A549 (cell line): ENCODE measurements around the gene ATP2C2. TPM values are rescaled to one million over a fixed set of nuclear protein-coding genes. Genes with fewer than 3 reads are reported as not detected.
A peak's percentile ranks its signal among the peaks of the same experiment; 100 is the strongest.

Source experiments
- ATAC-seq, 2 experiments: fragments of 200-7000 bp in 1 of 2; fragments of >200 bp in 1 of 2; cut with Nextera tagmentation in 1 of 2; cut with Tn5 transposase in 1 of 2; 3 replicates each; pipeline versions ENCODE4 v1.8.0 to v1.9.1; 2018 to 2020; ENCODE audit warnings: mild to moderate bottlenecking in 1 of 2, moderate library complexity in 1 of 2
- CTCF ChIA-PET: fragments of 300-600 bp; sonication (Branson Sonifier 250); formaldehyde crosslinking; extraction: SDS; loops from one replicate; lab custom pipeline; 2021; ENCODE audit warnings: antibody characterized with exemption, inconsistent platforms; lab: Yijun Ruan, JAX
- POLR2A ChIA-PET: fragments of 350-600 bp; formaldehyde crosslinking; extraction: SDS; loops from one replicate; lab custom pipeline; 2021; ENCODE audit warnings: antibody characterized with exemption, inconsistent platforms; lab: Yijun Ruan, JAX
- DNase-seq, 2 experiments: peaks; one replicate each; pipeline versions ENCODE4 v3.0.0 to v3.0.0-alpha.2; 2011 to 2016; ENCODE audit warnings: low read depth in 1 of 2, low spot score in 1 of 2
- FAIRE-seq: peaks from 2 replicates; lab custom pipeline; 2011; peaks lifted over from hg19 to GRCh38; lab: Jason Lieb, UNC
- H3K27ac ChIP-seq, 2 experiments: fragments of >200 bp; sonication (Bioruptor Twin); formaldehyde crosslinking; 3 replicates each; pipeline ENCODE4 v1.5.1; 2016 to 2017
- H3K4me1 ChIP-seq: fragments of >200 bp; sonication (Bioruptor Twin); formaldehyde crosslinking; 3 replicates; pipeline ENCODE4 v1.6.1; 2016
- H3K4me2 ChIP-seq: fragments of >200 bp; sonication (Bioruptor Twin); formaldehyde crosslinking; 3 replicates; pipeline ENCODE4 v1.6.1; 2016
- H3K4me3 ChIP-seq: fragments of >200 bp; sonication (Bioruptor Twin); formaldehyde crosslinking; 3 replicates; pipeline ENCODE4 v1.5.1; 2016
- H3K9me3 ChIP-seq: fragments of >200 bp; sonication (Bioruptor Twin); formaldehyde crosslinking; 3 replicates; pipeline ENCODE4 v1.6.1; 2016
- CEBPB ChIP-seq, 2 experiments: fragments of >200 bp in 1 of 2; sonication (Bioruptor Twin) in 1 of 2; formaldehyde crosslinking in 1 of 2; IDR thresholded peaks; 2 replicates each; pipeline ENCODE4 v1.6.1; 2012 to 2016
- CHD2 ChIP-seq: fragments of 150-350 bp; IDR thresholded peaks from 2 replicates; pipeline ENCODE4 v1.6.1; 2014; ENCODE audit warnings: low read length; ENCODE audit not compliant: partially characterized antibody
- CHD4 ChIP-seq: fragments of 200-600 bp; sonication (generic); IDR thresholded peaks from 2 replicates; pipeline ENCODE4 v1.6.1; 2016; ENCODE audit warnings: antibody characterized with exemption, mild to moderate bottlenecking, borderline replicate concordance
- ELK1 ChIP-seq: fragments of 150-350 bp; IDR thresholded peaks from 2 replicates; pipeline ENCODE4 v1.6.1; 2014; ENCODE audit warnings: low read depth, mild to moderate bottlenecking, low read length
- EP300 ChIP-seq, 2 experiments: fragments of >200 bp; sonication (Bioruptor Twin); formaldehyde crosslinking; IDR thresholded peaks; 2 replicates in 1 of 2; 3 replicates in 1 of 2; pipeline ENCODE4 v1.6.1; 2016 to 2017
- GATA3 ChIP-seq: IDR thresholded peaks from 2 replicates; pipeline ENCODE4 v1.6.1; 2012; ENCODE audit warnings: borderline replicate concordance
- HDAC2 ChIP-seq: fragments of 200-600 bp; sonication (generic); IDR thresholded peaks from 2 replicates; pipeline ENCODE4 v1.6.1; 2016
- HES2 ChIP-seq: fragments of >200 bp; sonication (Bioruptor Twin); formaldehyde crosslinking; IDR thresholded peaks from 2 replicates; pipeline ENCODE4 v1.6.1; 2016
- HEYL ChIP-seq: fragments of 250-450 bp; sonication (Bioruptor Pico); IDR thresholded peaks from 2 replicates; pipeline ENCODE4 v1.8.0; 2021; ENCODE audit warnings: mild to moderate bottlenecking, moderate library complexity
- HOXA7 ChIP-seq: fragments of 250-450 bp; sonication (Bioruptor Pico); IDR thresholded peaks from 2 replicates; pipeline ENCODE4 v1.5.0; 2020; ENCODE audit warnings: mild to moderate bottlenecking, moderate library complexity
- JUN ChIP-seq, 2 experiments: fragments of >200 bp; sonication (Bioruptor Twin); formaldehyde crosslinking; IDR thresholded peaks; 2 replicates in 1 of 2; 3 replicates in 1 of 2; pipeline ENCODE4 v1.6.1; 2016 to 2017
- JUNB ChIP-seq: fragments of >200 bp; sonication (Bioruptor Twin); formaldehyde crosslinking; IDR thresholded peaks from 2 replicates; pipeline ENCODE4 v1.6.1; 2016
- MAFK ChIP-seq: fragments of 450-650 bp; IDR thresholded peaks from 2 replicates; pipeline ENCODE4 v1.6.1; 2014; ENCODE audit not compliant: partially characterized antibody
- NPAS2 ChIP-seq: fragments of 250-450 bp; sonication (Bioruptor Pico); IDR thresholded peaks from 2 replicates; pipeline ENCODE4 v1.8.0; 2022; ENCODE audit warnings: mild to moderate bottlenecking, moderate library complexity, borderline replicate concordance
- PHF8 ChIP-seq: fragments of 200-600 bp; sonication (generic); IDR thresholded peaks from 2 replicates; pipeline ENCODE4 v1.6.1; 2016; ENCODE audit warnings: low read depth, mild to moderate bottlenecking, antibody characterized with exemption, moderate library complexity, borderline replicate concordance
- POLR2A ChIP-seq: IDR thresholded peaks from 2 replicates; pipeline ENCODE4 v1.6.1; 2012; ENCODE audit warnings: mild to moderate bottlenecking, low read length
- RAD21 ChIP-seq, 2 experiments: fragments of >200 bp in 1 of 2; sonication (Bioruptor Twin) in 1 of 2; formaldehyde crosslinking in 1 of 2; IDR thresholded peaks in 1 of 2; conservative IDR thresholded peaks in 1 of 2; 2 replicates in 1 of 2; 3 replicates in 1 of 2; pipeline ENCODE4 v1.6.1; 2012 to 2018; ENCODE audit warnings: inconsistent platforms in 1 of 2
- RARB ChIP-seq: fragments of 250-450 bp; sonication (Bioruptor Pico); IDR thresholded peaks from 2 replicates; pipeline ENCODE4 v1.8.0; 2021; ENCODE audit warnings: mild to moderate bottlenecking, moderate library complexity
- REST ChIP-seq: fragments of 200-600 bp; sonication (generic); IDR thresholded peaks from 2 replicates; pipeline ENCODE4 v1.6.1; 2016; ENCODE audit warnings: antibody characterized with exemption, mild to moderate bottlenecking, moderate library complexity
- RNF2 ChIP-seq: fragments of 200-600 bp; sonication (generic); IDR thresholded peaks from 2 replicates; pipeline ENCODE4 v1.6.1; 2016; ENCODE audit warnings: low read depth, mild to moderate bottlenecking, antibody characterized with exemption, moderate library complexity, borderline replicate concordance
- USF2 ChIP-seq: fragments of 450-650 bp; IDR thresholded peaks from 2 replicates; pipeline ENCODE4 v1.6.1; 2014; ENCODE audit warnings: antibody characterized with exemption
- ZFP36 ChIP-seq: fragments of 450-650 bp; IDR thresholded peaks from 2 replicates; pipeline ENCODE4 v1.6.1; 2014; ENCODE audit warnings: borderline replicate concordance; ENCODE audit not compliant: partially characterized antibody
- WGBS: methylation state at CpG from one replicate; pipeline ENCODE4 v1.1.6; 2017; ENCODE audit errors: missing lambda C conversion rate; 5-methylcytosine and 5-hydroxymethylcytosine counted together
- polyA plus RNA-seq, 4 experiments: library from polyadenylated mRNA; depleted of rRNA in 3 of 4; stranded (reverse); fragments of >200 nt; fragmentation: RNase III in 1 of 4; extraction: RNeasy Plus Mini Kit Qiagen cat#74134 plus additional on column Dnase treatment in 1 of 4; gene quantifications; 2 replicates in 3 of 4; 3 replicates in 1 of 4; pipeline ENCODE4 v1.2.3, GENCODE V29; 2011 to 2017

The ATP2C2 gene
- polyA plus RNA-seq, 2 of the 4 experiments (the other 2 are of a cell fraction), result 0.14 to 0.17 TPM

- TF ChIP-seq EP300 (IDR thresholded peaks at IDR 0.05) (no peak), REST (no peak), HOXA7 (CRISPR knock-in tag) (no peak)
- no peak for DNase-seq
- no peak for FAIRE-seq
- 47% methylated on average over 5 of the region's 5 CpGs for WGBS
- no peak overlapping the region for H3K4me3 ChIP-seq
- ChIA-PET POLR2A (no interaction called here), CTCF (interaction anchor here (0.6 to 0.9 kb wide), 2 partner anchors 62 to 72 kb away, joined by 3 read pairs; no protein-coding TSS in a partner anchor)
- H3K4me1 ChIP-seq, result no peaks in the 10 kb centered on the region
- 0 out of 6 replicates have a peak, but pooled peaks of 1 of the 2 experiments have one; percentile 28 for ATAC-seq
- no peak overlapping the region for H3K4me2 ChIP-seq
- peaks cover 8% of the 10 kb centered on the region; the same call in 2 of the 3 replicates for H3K9me3 ChIP-seq
- H3K27ac ChIP-seq, result no peak overlapping the region
These were observed 29.0 kb upstream of the ATP2C2 start for GRCh38 chr16:84339311-84339710.

- Histone ChIP-seq H3K9me3 (peaks cover 8% of the 10 kb centered on the region; the same call in 2 of the 3 replicates), H3K27ac (no peak overlapping the region), H3K4me2 (no peak overlapping the region), H3K4me3 (no peak overlapping the region), H3K4me1 (no peaks in the 10 kb centered on the region)
- TF ChIP-seq EP300 (IDR thresholded peaks at IDR 0.05) (no peak), HEYL (no peak)
- DNase-seq (no peak), FAIRE-seq (no peak), ATAC-seq (no peak)
- POLR2A ChIA-PET, result no interaction called here
- CTCF ChIA-PET, result interaction anchor here (0.6 kb wide), 1 partner anchor 61 kb away, joined by 3 read pairs; no protein-coding TSS in a partner anchor
- 62% methylated on average over 9 of the region's 9 CpGs for WGBS
These were observed 28.6 kb upstream of the ATP2C2 start for GRCh38 chr16:84339766-84340165.

- no peak for TF ChIP-seq CHD4
- no peak for TF ChIP-seq MAFK
- TF ChIP-seq CHD2, result no peak
- no peak for TF ChIP-seq RARB
- TF ChIP-seq NPAS2 (CRISPR knock-in tag), result no peak
- TF ChIP-seq CEBPB (IDR thresholded peaks at IDR 0.05), result 0 out of 4 replicates have a peak, but pooled peaks of 1 of the 2 experiments have one; percentile 29
- TF ChIP-seq JUNB, result no peak
- ChIA-PET CTCF (no interaction called here), POLR2A (no interaction called here)
- WGBS, result 63% methylated on average over 15 of the region's 18 CpGs
- no peak overlapping the region for H3K4me2 ChIP-seq
- peak; percentile 62 to 64 for ATAC-seq
- no peak for FAIRE-seq
- DNase-seq, result peak; percentile 26 to 37
- no peaks in the 10 kb centered on the region for H3K4me1 ChIP-seq
- H3K9me3 ChIP-seq, result peaks cover 8% of the 10 kb centered on the region; the same call in 2 of the 3 replicates
- no peak overlapping the region for H3K4me3 ChIP-seq
- no peak overlapping the region for H3K27ac ChIP-seq
These were observed 27.9 kb upstream of the ATP2C2 start for GRCh38 chr16:84340325-84341040.

GRCh38 chr16:84341528-84342295, 26.6 kb upstream of the ATP2C2 start:
- CTCF ChIA-PET, result no interaction called here
- TF ChIP-seq NPAS2 (CRISPR knock-in tag) (no peak), JUN (IDR thresholded peaks at IDR 0.05) (no peak), GATA3 (no peak), HES2 (no peak), RARB (no peak), RNF2 (no peak), CEBPB (IDR thresholded peaks at IDR 0.05) (no peak), RAD21 (conservative IDR thresholded peaks at IDR 0.05 in 1 of 2, IDR thresholded peaks at IDR 0.05 in 1 of 2) (no peak), PHF8 (no peak), HDAC2 (no peak), POLR2A (no peak), ZFP36 (no peak), ELK1 (no peak), USF2 (no peak)

More at GRCh38 chr16:84341528-84342295, 26.6 kb upstream of the ATP2C2 start:
- DNase-seq (no peak), FAIRE-seq (no peak), ATAC-seq (no peak)
- Histone ChIP-seq H3K4me1 (no peaks in the 10 kb centered on the region), H3K4me2 (no peak overlapping the region), H3K9me3 (peaks cover 6% of the 10 kb centered on the region; the same call in 2 of the 3 replicates), H3K4me3 (no peak overlapping the region), H3K27ac (no peak overlapping the region)
- POLR2A ChIA-PET, result no interaction called here
- 82% methylated on average over 24 of the region's 24 CpGs for WGBS
